ENCODE data around the gene LCN1.

DNA sequence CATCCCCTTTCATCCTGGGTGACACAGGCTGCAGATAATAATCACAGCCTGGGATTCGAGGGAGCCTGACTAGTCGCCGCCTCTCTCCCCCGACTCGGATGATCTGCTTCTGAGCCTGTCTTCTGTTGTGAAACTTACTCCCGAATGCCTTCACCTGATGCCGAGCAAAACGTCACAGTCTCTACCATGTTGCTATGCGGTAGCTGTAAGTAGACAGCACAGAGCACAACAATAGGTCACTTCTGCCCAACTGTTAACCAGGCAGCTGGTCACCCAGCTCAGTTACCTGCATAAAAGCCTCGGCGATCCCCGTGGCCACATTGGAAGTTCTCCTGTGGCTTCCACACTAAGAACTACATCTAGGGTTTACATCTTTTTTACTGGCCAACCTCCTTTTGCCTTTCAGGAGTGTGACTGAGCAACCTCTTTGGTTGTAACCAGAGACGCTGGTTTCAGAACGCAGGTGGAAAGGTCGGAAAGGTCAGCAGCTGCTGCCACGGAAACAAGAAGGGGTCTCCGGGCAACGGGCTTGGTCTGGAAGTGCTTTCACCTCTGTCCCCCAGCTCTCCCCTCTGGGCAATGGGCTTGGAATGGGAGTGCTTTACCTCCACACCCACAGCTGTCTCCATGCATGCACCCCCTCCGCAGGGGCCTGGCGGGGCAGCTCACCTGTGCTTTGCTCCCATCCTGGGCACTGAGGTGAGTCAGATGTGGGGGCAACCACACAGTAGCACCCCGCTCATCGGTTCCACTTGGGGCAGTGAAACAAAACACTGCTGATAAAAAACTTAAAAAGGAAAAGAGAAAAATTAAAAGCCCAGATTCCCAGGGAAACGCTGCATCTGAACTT, 49.2 kb upstream of the LCN1 start:
- TF ChIP-seq, protein P1, sequence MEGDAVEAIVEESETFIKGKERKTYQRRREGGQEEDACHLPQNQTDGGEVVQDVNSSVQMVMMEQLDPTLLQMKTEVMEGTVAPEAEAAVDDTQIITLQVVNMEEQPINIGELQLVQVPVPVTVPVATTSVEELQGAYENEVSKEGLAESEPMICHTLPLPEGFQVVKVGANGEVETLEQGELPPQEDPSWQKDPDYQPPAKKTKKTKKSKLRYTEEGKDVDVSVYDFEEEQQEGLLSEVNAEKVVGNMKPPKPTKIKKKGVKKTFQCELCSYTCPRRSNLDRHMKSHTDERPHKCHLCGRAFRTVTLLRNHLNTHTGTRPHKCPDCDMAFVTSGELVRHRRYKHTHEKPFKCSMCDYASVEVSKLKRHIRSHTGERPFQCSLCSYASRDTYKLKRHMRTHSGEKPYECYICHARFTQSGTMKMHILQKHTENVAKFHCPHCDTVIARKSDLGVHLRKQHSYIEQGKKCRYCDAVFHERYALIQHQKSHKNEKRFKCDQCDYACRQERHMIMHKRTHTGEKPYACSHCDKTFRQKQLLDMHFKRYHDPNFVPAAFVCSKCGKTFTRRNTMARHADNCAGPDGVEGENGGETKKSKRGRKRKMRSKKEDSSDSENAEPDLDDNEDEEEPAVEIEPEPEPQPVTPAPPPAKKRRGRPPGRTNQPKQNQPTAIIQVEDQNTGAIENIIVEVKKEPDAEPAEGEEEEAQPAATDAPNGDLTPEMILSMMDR (conservative IDR thresholded peaks at IDR 0.05; ENCODE audit: low read length), result no peak
- TF ChIP-seq EZH2phosphoT487 (IDR thresholded peaks at IDR 0.05; ENCODE audit: borderline replicate concordance), result no peak
